ENCODE data around the gene TGFB1I1.
"Not testable (repeated sequence)": the region's sequence is repeated elsewhere in the genome, so short reads cannot be mapped to it uniquely, and the experiment has no call there.

DNA sequence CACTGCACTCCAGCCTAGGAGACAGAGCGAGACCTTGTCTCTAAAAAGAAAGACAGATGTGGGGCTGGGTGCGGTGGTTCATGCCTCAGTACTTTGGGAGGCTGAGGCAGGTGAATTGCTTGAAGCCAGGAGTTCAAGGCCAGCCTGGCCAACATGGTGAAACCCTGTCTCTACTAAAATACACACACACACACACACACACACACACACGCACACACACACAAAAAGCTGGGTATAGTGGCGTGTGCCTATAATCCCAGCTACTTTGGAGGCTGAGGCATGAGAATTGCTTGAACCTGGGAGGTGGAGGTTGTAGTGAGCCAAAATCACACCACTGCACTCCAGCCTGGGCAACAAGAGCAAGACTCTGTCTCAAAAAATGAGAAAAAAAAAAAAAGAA lies 12.1 kb downstream of the TGFB1I1 start:
- TF ChIP-seq POLR2A, POLR2AphosphoS5, SPI1 (IDR thresholded peaks at IDR 0.05; ENCODE audit: low read depth, low read length): not testable (repeated sequence)

Data from GM12891 (cell line).